Fibroblast of lung (primary cell): ENCODE results near the gene DDX39B. TPM values are rescaled to one million over a fixed set of nuclear protein-coding genes. Genes with fewer than 3 reads are reported as not detected.

Experiments
- DNase-seq, 2 donors: peaks; one replicate each; pipeline versions ENCODE4 v3.0.0 to v3.0.0-alpha.2; 2010; ENCODE audit warnings: low read depth in 2 of 2
- H2AFZ ChIP-seq: 2 replicates; pipeline ENCODE4 v1.5.1; 2012; ENCODE audit warnings: low read length, control low read depth, inconsistent platforms
- H3K27ac ChIP-seq: 2 replicates; pipeline ENCODE4 v1.5.1; 2011; ENCODE audit warnings: low read length, control low read depth; ENCODE audit not compliant: insufficient read depth
- H3K27me3 ChIP-seq: 2 replicates; pipeline ENCODE4 v1.5.1; 2011; ENCODE audit warnings: mild to moderate bottlenecking, low read length; ENCODE audit not compliant: control insufficient read depth, insufficient read depth
- H3K36me3 ChIP-seq: 2 replicates; pipeline ENCODE4 v1.5.1; 2011; ENCODE audit warnings: low read length; ENCODE audit not compliant: control insufficient read depth, insufficient read depth
- H3K4me1 ChIP-seq: 2 replicates; pipeline ENCODE4 v1.5.1; 2011; ENCODE audit warnings: low read length; ENCODE audit not compliant: control insufficient read depth, insufficient read depth; ENCODE audit errors: extremely low read depth
- H3K4me2 ChIP-seq: 2 replicates; pipeline ENCODE4 v1.5.1; 2011; ENCODE audit warnings: low read length, control low read depth; ENCODE audit not compliant: insufficient read depth; ENCODE audit errors: extremely low read depth
- H3K4me3 ChIP-seq, 4 experiments: fragments of 200-600 bp in 1 of 4; sonication (generic) in 1 of 4; replicated peaks in 1 of 4; 2 replicates each; pipeline ENCODE4 v1.5.1; 2011 to 2016; ENCODE audit warnings: low read length in 4 of 4, low read depth in 3 of 4, mild to moderate bottlenecking in 3 of 4, control low read depth in 2 of 4, inconsistent platforms in 1 of 4, mixed read lengths in 1 of 4; ENCODE audit not compliant: insufficient read depth in 1 of 4; ENCODE audit errors: control extremely low read depth in 1 of 4
- H3K79me2 ChIP-seq: 2 replicates; pipeline ENCODE4 v1.5.1; 2012; ENCODE audit warnings: mild to moderate bottlenecking, low read length, inconsistent platforms; ENCODE audit not compliant: control insufficient read depth, insufficient read depth
- H3K9ac ChIP-seq: 2 replicates; pipeline ENCODE4 v1.5.1; 2011; ENCODE audit warnings: mild to moderate bottlenecking, low read length, control low read depth; ENCODE audit not compliant: insufficient read depth
- H3K9me3 ChIP-seq: 2 replicates; pipeline ENCODE4 v1.5.1; 2012; ENCODE audit warnings: low read depth, low read length; ENCODE audit not compliant: control insufficient read depth, insufficient read depth
- H4K20me1 ChIP-seq: 2 replicates; pipeline ENCODE4 v1.5.1; 2011; ENCODE audit warnings: low read length; ENCODE audit not compliant: control insufficient read depth, insufficient read depth; ENCODE audit errors: extremely low read depth
- CTCF ChIP-seq, 2 donors: IDR thresholded peaks in 1 of 2; conservative IDR thresholded peaks in 1 of 2; 1 replicate in 1 of 2; 2 replicates in 1 of 2; pipeline ENCODE4 v1.5.1; 2011 to 2012; ENCODE audit warnings: low read length in 2 of 2, control low read depth in 1 of 2, inconsistent platforms in 1 of 2, low read depth in 1 of 2, mild to moderate bottlenecking in 1 of 2
- EZH2 ChIP-seq: IDR thresholded peaks from 2 replicates; pipeline ENCODE4 v1.5.1; 2012; ENCODE audit warnings: low read length, control low read depth, mild to moderate bottlenecking; ENCODE audit errors: missing control alignments
- polyA plus RNA-seq, 2 donors: library from polyadenylated mRNA; depleted of rRNA in 1 of 2; stranded (reverse) in 1 of 2; unstranded in 1 of 2; fragments of >200 nt; gene quantifications; 2 replicates each; pipeline ENCODE4 v1.2.1, GENCODE V29; 2011 to 2012; ENCODE audit warnings: missing spikeins in 1 of 2
- total RNA-seq: library from RNA; depleted of rRNA; stranded (reverse); fragments of >200 nt; gene quantifications from 2 replicates; pipeline ENCODE4 v1.2.1, GENCODE V29; 2014

The DDX39B gene
- total and polyA plus RNA-seq, 2 donors (not counting 1 experiment from before 2014, with no cell fraction given), result 323 to 370 TPM

- Histone ChIP-seq H3K27me3 (peaks cover 28% of the 10 kb centered on the region), H3K4me2 (no peak overlapping the region), H3K79me2 (no peaks in the 10 kb centered on the region), H3K9ac (no peak overlapping the region), H2AFZ (no peak overlapping the region), H3K36me3 (no peaks in the 10 kb centered on the region), H3K9me3 (no peaks in the 10 kb centered on the region), H3K27ac (no peak overlapping the region), H3K4me3 (no peak overlapping the region), H3K4me1 (no peaks in the 10 kb centered on the region), H4K20me1 (no peaks in the 10 kb centered on the region)
- DNase-seq, result no peak
- TF ChIP-seq CTCF (conservative IDR thresholded peaks at IDR 0.05 in 1 of 2, IDR thresholded peaks at IDR 0.05 in 1 of 2; ENCODE audit: low read depth in 1 of 2, low read length in 2 of 2), result no peak
- TF ChIP-seq EZH2, result peak; percentile 32
Measured at GRCh38 chr6:31576897-31577578, 35.2 kb upstream of the DDX39B start.

- no peaks in the 10 kb centered on the region for H3K79me2 ChIP-seq
- TF ChIP-seq EZH2 (no peak), CTCF (conservative IDR thresholded peaks at IDR 0.05 in 1 of 2, IDR thresholded peaks at IDR 0.05 in 1 of 2; ENCODE audit: low read depth in 1 of 2, low read length in 2 of 2) (no peak)
- H3K9ac ChIP-seq, result no peak overlapping the region
- DNase-seq, result no peak
- H4K20me1 ChIP-seq, result no peaks in the 10 kb centered on the region
- H3K36me3 ChIP-seq, result no peaks in the 10 kb centered on the region
- no peak overlapping the region for H3K4me3 ChIP-seq
- no peak overlapping the region for H3K4me2 ChIP-seq
- no peaks in the 10 kb centered on the region for H3K4me1 ChIP-seq
- H3K9me3 ChIP-seq, result no peaks in the 10 kb centered on the region
- H2AFZ ChIP-seq, result no peak overlapping the region
- H3K27ac ChIP-seq, result no peak overlapping the region
- peaks cover 28% of the 10 kb centered on the region for H3K27me3 ChIP-seq
Measured at GRCh38 chr6:31575952-31576685, 34.3 kb upstream of the DDX39B start.

GRCh38 chr6:31575335-31575901 lies 33.6 kb upstream of the DDX39B start, which contains the start of gene TNF:
TSS of gene TNF (plus strand) at chr6:31575565. CDS start at chr6:31575742, 177 bp downstream.
- Histone ChIP-seq H3K9ac (no peak within 1 kb of the TSS), H3K36me3 (no peaks in the 10 kb centered on the region), H3K4me1 (no peaks in the 10 kb centered on the region), H3K9me3 (no peaks in the 10 kb centered on the region), H3K27ac (no peak within 1 kb of the TSS), H2AFZ (no peak within 1 kb of the TSS), H3K79me2 (no peaks in the 10 kb centered on the region), H3K4me2 (no peak within 1 kb of the TSS), H4K20me1 (no peaks in the 10 kb centered on the region), H3K27me3 (peaks cover 28% of the 10 kb centered on the region), H3K4me3 (no peak within 1 kb of the TSS)
- DNase-seq, result no peak
- TF ChIP-seq EZH2 (no peak), CTCF (conservative IDR thresholded peaks at IDR 0.05 in 1 of 2, IDR thresholded peaks at IDR 0.05 in 1 of 2; ENCODE audit: low read depth in 1 of 2, low read length in 2 of 2) (no peak)
